BJ (cell line): ENCODE results near the gene NF1. TPM values are rescaled to one million over a fixed set of nuclear protein-coding genes. Genes with fewer than 3 reads are reported as not detected.
"Not testable (repeated sequence)": the region's sequence is repeated elsewhere in the genome, so short reads cannot be mapped to it uniquely, and the experiment has no call there.

ENCODE experiments used
- CTCF ChIA-PET: fragments of 350-600 bp; formaldehyde crosslinking; extraction: SDS; loops from one replicate; lab custom pipeline; 2021; ENCODE audit warnings: antibody characterized with exemption, inconsistent platforms; lab: Yijun Ruan, JAX
- POLR2A ChIA-PET: fragments of 300-600 bp; sonication (Branson Sonifier 250); formaldehyde crosslinking; extraction: SDS; loops from one replicate; lab custom pipeline; 2021; ENCODE audit warnings: antibody characterized with exemption; lab: Charles Lee
- DNase-seq: peaks from one replicate; pipeline ENCODE4 v3.0.0-alpha.2; 2011; ENCODE audit warnings: low read depth
- H3K27me3 ChIP-seq: 2 replicates; pipeline ENCODE4 v1.6.0; 2011; ENCODE audit warnings: low read length; ENCODE audit not compliant: control insufficient read depth, insufficient read depth
- H3K36me3 ChIP-seq: 2 replicates; pipeline ENCODE4 v1.5.1; 2011; ENCODE audit warnings: low read length; ENCODE audit not compliant: control insufficient read depth, insufficient read depth
- H3K4me3 ChIP-seq: 2 replicates; pipeline ENCODE4 v1.5.1; 2011; ENCODE audit warnings: low read depth, mild to moderate bottlenecking, control low read depth, low read length
- CTCF ChIP-seq: IDR thresholded peaks from 2 replicates; pipeline ENCODE4 v1.5.1; 2011; ENCODE audit warnings: low read depth, mild to moderate bottlenecking, control low read depth, inconsistent platforms, low read length, moderate library complexity; ENCODE audit not compliant: insufficient read depth
- polyA plus RNA-seq: library from polyadenylated mRNA; depleted of rRNA; stranded (reverse); fragments of >200 nt; gene quantifications from 2 replicates; pipeline ENCODE4 v1.2.3, GENCODE V29; 2011

NF1 gene
- polyA plus RNA-seq, 1 experiment = 29.3 TPM

- ChIA-PET POLR2A (no interaction called here), CTCF (interaction anchor here (0.6 to 0.8 kb wide), 2 partner anchors 28 to 140 kb away, joined by 3 read pairs; no protein-coding TSS in a partner anchor)
- Histone ChIP-seq H3K36me3 (no peaks in the 10 kb centered on the region), H3K4me3 (no peak overlapping the region), H3K27me3 (no peaks in the 10 kb centered on the region)
- no peak for TF ChIP-seq CTCF
- no peak for DNase-seq
Measured at GRCh38 chr17:31100840-31101459, 6.2 kb downstream of the NF1 start.

- H3K4me3 ChIP-seq = no peak overlapping the region
- ChIA-PET CTCF (interaction anchor here (0.8 kb wide), 1 partner anchor 27 kb away, joined by 3 read pairs; no protein-coding TSS in a partner anchor), POLR2A (no interaction called here)
- H3K36me3 ChIP-seq = no peaks in the 10 kb centered on the region
- no peaks in the 10 kb centered on the region for H3K27me3 ChIP-seq
- no peak for TF ChIP-seq CTCF
- no peak for DNase-seq
Measured at GRCh38 chr17:31101943-31102342, 7.2 kb downstream of the NF1 start.

GRCh38 chr17:31105991-31106390 lies 11.2 kb downstream of the NF1 start:
- no peak for TF ChIP-seq CTCF
- no peaks in the 10 kb centered on the region for H3K36me3 ChIP-seq
- H3K4me3 ChIP-seq = no peak overlapping the region
- POLR2A ChIA-PET = no interaction called here
- H3K27me3 ChIP-seq = no peaks in the 10 kb centered on the region
- DNase-seq = no peak
- CTCF ChIA-PET = no interaction called here

- CTCF ChIA-PET = no interaction called here
- H3K27me3 ChIP-seq = no peaks in the 10 kb centered on the region
- H3K36me3 ChIP-seq = no peaks in the 10 kb centered on the region
- H3K4me3 ChIP-seq = no peak overlapping the region
- no peak for DNase-seq
- POLR2A ChIA-PET = no interaction called here
- no peak for TF ChIP-seq CTCF
Measured at GRCh38 chr17:31111183-31111582, 16.4 kb downstream of the NF1 start.

- no peaks in the 10 kb centered on the region for H3K27me3 ChIP-seq
- CTCF ChIA-PET = no interaction called here
- no peak for DNase-seq
- POLR2A ChIA-PET = no interaction called here
- no peak for TF ChIP-seq CTCF
- H3K36me3 ChIP-seq = no peaks in the 10 kb centered on the region
- H3K4me3 ChIP-seq = no peak overlapping the region
Measured at GRCh38 chr17:31112001-31112661, 17.4 kb downstream of the NF1 start.

- H3K36me3 ChIP-seq, H3K27me3 ChIP-seq, H3K4me3 ChIP-seq, POLR2A ChIA-PET: not testable (repeated sequence)
- CTCF ChIA-PET = interaction anchor here (0.8 to 1.2 kb wide), 2 partner anchors 15 to 40 kb away, joined by 3 to 5 read pairs; no protein-coding TSS in a partner anchor
- DNase-seq = peak; percentile 46
Measured at GRCh38 chr17:31113368-31113767, 18.6 kb downstream of the NF1 start.
